Stimulated activated CD4-positive, alpha-beta T cell treated with anti-CD3 and anti-CD28 coated beads, Interleukin-4, amount 100 ng/mL, for 1 hour (primary cell): ENCODE data around the gene LRRC74B.
"Not testable (repeated sequence)": the region's sequence is repeated elsewhere in the genome, so short reads cannot be mapped to it uniquely, and the experiment has no call there.

Source experiments
- DNase-seq: peaks from one replicate; pipeline ENCODE4 v3.0.0-alpha.2; 2020

The LRRC74B gene

DNA sequence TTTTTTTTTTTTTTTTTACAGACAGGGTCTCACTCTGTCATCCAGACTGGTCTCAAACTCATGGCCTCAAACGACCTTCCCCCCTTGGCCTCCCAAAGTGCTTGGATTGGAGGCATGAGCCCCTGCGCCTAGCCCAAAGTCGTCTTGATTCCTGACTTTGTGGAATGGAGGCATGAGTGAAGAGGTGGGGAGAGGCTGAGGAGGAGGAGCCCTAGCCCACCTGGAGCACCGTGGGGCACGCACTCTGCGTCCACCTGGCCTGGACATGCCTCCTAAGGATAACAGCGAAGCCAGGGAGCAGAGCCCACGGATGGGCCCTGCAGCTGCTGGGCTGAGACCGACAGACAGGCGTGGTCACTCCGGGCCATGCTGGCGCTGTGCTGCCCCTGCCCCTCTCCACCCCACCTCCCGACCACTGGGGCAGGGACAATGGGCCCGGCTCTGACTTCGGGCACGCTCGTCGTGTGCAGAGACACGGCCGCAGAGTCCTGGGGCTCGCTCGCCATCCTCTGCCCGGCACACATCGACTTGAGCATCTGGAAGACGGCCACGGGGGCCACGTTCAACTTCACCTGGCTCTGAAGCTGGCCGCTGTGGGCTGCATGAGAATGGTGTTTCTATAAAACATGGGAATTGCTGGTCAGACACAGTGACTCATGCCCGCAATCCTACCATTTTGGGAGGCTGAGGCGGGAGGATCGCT is 34.8 kb downstream of the LRRC74B start:
- no peak for DNase-seq

DNA sequence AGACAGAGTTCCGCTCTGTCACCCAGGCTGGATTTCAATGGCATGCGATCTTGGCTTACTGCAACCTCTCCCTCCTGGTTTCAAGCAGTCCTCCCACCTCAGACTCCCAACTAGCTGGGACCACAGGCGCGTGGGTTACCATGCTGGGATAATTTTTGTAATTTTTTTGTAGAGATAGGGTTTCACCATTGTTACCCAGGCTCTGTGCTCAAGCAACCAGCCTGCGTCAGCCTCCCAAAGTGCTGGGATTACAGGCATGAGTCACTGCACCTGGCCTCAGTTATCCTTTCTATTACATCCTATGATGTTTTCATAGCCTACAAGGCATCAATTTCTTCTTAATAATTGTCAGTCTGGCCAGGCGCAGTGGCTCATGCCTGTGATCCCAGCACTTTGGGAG is 36.5 kb downstream of the LRRC74B start:
- no peak for DNase-seq

DNA sequence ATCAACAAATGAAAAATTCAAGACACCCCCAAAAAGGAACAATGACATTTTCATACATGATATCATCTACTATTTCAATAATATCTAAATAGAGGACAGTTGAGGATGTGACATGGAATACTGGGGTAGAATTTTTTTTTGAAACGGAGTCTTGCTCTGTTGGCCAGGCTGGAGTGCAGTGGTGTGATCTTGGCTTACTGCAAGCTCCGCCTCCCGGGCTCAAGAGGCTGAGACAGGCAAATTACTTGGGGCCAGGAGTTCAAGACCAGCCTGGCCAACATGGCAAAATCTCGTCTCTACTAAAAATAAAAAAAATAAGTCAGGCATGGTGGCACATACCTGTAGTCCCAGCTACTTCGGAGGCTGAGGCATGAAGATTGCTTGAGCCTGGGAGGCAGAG is 41.4 kb downstream of the LRRC74B start:
- DNase-seq = no peak

DNA sequence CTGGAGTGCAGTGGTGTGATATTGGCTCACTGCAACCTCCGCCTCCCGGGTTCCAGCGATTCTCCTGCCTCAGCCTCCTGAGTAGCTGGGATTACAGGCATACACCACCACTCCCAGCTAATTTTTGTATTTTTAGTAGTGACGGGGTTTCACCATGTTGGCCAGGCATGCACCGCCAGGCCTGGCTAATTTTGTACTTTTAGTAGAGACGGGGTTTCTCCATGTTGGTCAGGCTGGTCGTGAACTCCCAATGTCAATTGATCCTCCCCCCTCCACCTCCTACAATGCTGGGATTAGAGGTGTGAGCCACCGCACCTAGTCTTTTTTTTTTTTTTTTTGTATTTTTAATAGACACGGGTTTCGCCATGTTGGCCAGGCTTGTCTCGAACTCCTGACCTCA is 42.2 kb downstream of the LRRC74B start:
- DNase-seq = not testable (repeated sequence)

DNA sequence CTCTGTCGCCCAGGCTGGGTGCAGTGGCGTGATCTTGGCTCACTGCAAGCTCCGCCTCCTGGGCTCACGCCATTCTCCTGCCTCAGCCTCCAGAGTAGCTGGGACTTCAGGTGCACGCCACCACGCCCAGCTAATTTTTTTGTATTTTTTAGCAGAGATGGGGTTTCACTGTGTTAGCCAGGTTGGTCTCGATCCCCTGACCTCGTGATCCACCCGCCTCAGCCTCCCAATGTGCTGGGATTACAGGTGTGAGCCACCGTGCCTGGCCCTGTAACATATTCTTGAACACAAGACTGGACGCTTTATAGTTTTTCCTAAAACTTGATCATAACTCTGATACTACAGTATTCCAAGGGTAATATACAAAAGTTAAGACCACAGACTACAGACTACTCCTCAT is 45.5 kb downstream of the LRRC74B start:
- not testable (repeated sequence) for DNase-seq

DNA sequence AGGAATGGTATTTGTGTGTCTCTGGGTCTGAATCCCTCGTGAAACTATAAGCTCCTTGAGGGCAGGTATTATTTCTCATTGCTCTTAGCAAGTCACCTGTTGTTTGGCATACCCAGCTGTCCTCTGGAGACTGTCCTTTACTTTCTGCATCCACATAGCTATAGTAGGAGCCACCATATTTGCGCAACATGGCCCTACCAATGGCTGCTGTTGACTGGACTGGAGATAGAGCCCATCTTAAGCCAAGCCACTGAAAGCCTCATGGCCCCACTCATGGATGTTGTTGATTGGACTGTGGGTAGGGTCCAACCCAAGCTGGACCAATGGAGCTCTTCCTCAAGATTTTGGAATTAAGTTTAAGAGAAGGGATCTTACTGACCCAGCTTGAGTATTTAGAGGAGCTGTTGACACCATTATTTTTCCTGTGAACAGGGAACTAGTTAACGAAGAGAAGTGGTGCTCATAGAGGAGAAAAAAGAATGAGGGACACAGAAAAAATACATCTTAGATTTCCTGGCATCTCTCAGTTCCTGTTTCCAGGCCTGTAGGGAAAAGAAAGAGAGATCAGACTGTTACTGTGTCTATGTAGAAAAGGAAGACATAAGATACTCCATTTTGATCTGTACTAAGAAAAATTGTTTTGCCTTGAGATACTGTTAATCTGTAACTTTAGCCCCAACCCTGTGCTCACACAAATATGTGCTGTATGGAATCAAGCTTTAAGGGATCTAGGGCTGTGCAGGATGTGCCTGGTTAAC is 47.2 kb downstream of the LRRC74B start:
- no peak for DNase-seq

DNA sequence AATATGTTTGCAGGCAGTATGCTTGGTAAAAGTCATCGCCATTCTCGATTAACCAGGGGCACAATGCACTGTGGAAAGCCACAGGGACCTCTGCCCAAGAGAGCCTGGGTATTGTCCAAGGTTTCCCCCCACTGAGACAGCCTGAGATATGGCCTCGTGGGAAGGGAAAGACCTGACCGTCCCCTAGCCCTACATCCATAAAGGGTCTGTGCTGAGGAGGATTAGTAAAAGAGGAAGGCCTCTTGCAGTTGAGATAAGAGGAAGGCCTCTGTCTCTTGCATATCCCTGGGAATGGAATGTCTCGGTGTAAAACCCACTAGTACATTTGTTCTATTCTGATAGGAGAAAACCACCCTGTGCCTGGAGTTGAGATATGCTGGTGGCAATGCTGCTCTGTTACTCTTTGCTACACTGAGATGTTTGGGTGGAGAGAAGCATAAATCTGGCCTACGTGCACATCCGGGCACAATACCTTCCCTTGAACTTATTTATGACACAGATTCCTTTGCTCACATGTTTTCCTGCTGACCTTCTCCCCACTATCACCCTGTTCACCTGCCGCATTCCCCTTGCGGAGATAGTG is 47.9 kb downstream of the LRRC74B start:
- DNase-seq = not testable (repeated sequence)

DNA sequence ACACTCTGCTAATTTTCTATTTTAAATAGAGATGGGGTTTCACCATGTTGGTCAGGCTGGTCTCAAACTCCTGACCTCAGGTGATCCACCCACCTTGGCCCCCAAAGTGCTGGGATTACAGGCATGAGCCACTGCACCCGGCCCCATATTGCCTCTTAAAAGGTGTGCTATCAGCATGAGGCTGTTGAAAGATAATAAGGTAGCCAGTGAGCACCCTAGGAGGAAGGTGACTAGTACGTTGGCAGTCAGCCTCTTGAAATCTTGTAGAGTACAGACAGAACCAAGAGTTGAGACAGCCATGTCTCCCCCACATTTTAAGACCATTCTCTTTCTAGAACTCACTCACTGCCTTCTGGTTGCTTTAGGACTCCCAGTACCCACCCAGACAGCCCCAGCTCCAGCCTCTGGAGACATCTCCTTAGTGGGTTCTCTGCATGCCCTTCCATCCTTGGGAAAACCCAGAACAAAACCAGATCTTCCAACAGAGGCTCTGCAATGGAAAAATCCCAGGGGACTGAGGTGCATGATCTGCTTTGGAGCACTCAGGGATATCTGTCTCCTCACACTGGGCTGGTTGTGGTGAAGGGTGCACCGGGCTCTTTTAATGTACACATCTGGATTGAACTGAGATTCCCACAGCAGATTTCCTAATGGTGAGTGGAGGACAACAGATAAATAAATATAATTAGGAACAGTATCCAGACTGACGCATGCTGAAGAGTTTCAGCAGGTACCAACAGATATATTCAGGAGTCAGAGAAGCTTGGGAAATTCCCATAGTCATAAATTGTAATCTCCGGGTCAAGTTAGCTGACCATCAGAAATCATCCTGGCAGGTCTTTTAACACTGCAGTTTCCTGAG is 49.4 kb downstream of the LRRC74B start:
- DNase-seq = no peak

DNA sequence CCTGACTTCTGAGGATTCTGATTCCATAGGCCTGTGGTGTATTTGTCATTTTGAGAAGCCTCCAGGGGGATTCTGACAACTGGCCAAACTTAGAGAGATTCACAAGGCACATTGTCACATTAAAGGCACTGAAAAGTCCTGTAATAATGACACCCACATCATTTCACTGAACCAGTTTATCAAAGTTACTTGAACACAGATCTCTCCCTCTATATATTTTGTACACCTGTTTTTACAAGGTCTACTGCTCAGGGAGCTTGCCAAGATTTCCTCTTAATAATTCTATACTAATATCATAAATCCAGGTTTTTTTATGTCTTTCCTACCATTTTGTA is 50.0 kb downstream of the LRRC74B start:
- DNase-seq = no peak

DNA sequence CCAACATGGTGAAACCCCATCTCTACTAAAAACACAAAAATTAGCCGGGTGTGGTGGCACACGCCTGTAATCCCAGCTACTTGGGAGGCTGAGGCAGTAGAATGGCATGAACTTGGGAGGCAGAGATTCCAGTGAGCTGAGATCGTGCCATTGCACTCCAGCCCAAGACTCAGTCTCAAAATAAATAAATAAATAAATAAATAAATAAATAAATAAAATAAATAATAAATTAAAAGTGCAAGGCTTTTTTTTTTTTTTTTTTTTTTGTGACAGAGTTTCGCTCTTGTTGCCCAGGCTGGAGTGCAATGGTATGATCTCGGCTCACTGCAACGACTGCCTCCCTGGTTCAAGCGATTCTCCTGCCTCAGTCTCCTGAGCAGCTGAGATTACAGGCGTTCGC is 51.1 kb downstream of the LRRC74B start:
- not testable (repeated sequence) for DNase-seq

DNA sequence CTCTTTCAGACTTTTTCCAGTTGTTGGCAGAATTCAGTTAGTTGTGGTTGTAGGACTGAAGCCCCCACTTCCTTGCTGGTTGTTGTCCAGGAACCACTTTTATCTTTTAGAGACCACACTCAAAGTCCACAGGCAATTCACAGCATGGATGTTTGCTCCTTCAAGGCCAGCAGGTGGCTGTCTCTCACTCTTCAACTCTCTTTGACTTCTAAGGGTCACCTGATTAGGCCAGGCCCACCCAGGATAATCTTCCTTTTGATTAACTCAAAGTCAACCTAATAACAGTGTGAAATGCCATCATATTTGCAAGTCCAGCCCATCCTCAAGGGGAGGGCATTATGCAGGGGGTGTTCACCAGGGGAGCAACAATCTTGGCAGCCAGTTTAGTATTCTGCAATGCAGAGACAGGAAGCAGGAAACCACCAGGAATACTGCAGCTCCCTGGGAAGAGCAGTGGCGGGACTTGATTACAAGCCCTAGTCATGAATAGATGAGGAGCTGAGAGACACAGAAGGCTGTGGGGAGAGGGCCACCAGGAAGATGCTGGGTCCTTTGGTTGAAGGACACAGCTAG is 52.4 kb downstream of the LRRC74B start:
- no peak for DNase-seq

DNA sequence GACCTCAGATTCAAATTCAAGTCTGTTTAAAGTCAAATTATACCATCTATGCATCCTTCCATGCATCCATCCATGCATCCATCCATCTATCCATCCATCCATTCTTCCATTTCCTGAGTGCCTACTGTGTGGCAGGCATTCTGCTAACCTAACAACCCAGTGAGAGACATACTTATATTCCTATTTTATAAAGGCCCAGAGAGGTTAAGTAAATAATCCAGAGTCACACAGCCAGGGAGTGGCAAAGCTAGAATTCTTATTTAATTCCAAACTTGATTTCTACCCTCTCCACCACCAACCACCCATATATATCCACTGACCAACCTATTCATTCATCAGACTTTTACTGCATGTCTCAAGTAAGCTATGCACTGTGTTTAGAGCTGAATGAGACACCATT is 53.8 kb downstream of the LRRC74B start:
- no peak for DNase-seq

DNA sequence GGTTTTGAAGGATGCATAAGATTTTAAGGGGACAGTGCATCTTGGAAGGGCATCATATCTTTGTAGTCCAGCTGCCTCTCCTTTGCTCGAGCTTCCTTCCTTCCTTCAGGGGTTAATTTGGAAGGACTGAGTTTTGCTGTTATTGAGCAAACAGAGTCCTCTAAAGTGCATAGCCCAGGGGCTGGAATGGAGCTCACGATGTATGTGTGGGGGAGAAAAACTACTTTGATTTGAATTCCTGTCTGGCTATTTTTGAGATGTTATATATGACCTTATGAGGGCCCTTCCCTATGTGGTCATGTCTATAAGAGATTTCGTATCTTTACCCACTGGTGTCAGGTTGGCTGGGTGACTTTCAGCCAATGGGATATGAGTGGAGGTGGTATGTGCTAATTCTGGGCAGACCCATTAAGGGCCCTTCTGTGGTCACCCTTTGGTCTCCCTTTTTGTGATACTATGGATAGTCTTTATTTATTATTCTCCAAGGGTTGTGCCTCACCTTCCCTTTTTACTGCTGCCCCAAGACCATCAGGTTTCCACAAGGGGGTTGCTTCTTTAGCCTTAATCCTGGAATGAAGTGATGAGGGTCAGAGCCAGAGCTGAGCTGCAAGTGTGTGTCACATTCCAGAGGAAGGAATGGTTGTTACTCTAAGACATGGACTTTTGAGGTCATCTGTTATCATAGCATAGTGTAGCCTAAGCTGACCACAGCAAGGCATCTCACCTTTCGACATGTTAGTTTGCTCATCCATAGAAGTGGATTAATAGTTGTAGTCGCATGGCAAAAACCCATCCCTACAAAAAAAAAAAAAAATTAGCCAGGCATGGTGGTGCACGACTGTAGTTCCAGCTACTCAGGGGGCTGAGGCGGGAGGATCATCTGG is 54.6 kb downstream of the LRRC74B start:
- DNase-seq = no peak

DNA sequence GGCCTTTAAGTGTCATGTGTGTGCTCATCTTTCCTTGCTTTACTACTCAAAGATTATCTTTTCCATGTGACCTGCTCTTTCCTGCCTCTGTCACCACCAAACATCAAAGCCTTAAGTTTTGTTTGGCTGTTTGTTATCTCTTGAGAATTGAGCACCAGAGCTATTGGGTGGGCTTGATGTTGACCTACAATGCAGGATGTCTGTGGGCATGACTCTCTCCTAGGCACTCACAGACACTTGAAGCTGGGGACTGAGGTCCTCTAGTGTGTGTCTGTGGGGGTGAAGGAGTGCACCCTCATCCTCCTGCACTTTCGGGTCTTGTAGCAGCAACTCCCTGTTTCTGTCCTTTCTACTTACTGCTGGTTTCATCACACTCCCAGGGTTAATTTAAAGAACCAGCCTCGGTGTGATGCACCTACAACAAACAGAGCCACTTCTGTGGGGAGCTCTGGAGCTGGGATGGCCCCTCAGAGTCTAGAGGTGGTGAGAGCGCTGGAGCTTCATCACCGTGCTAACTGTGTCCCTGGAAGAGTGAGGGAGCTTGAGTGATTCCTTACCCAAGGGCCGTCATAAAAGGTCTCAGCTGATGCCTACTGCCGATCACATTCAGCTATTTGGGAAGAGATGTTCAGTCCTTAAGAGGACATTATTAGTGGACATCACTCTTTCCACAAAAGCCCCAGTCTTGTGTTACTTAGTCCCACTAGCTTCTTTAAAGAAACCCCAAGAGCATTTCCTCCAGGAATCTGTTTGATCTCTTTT is 56.3 kb downstream of the LRRC74B start:
- no peak for DNase-seq

DNA sequence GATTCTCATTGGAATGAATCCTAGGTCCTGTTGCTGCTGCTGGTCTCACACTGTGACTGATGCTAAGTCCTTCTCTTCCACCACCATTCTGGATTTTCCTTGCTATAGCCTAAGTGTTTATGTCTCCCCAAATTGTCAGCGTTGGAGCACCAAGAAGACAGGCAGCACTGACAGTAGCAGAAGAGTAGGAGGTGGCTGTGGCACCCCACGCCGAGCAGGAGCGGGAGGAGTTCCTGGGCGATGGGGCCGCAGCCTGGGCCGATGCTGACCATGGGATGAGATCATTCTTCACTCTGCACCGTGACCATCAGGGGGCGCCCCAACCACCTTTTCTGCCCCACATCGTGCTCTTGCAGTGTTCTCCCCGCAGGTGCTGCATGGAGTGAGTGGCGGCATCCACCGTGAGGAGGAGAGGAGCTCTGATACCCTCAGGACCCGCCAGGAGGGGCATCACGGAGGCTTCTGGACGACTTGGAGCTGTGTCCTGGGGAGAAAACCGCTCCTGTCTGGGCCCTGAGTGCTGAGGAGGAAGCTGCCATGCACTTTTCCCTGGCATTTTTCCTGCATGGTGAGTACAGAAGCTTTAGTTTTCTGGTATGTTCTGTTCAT is 57.0 kb downstream of the LRRC74B start:
- peak; percentile 81 for DNase-seq

DNA sequence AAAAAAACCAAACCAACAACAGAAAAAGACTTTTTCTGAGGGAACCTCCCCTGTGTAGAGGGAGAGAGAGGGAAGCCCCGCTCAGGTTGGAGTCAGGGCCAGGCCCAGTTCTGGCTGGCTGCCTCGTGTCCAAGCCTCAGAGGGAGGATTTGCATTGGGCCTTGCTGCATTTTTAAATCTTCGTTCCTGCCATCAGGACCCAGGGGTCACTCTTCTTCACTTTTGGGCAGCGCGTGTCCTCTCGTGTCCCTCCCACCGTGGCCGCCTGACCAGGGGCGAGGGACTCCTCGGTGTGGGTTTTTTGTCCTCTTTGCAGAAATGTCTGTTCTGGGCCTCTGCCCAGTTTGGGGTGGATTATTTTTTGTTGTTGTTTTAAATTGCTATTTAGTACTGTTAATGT is 57.9 kb downstream of the LRRC74B start:
- no peak for DNase-seq

DNA sequence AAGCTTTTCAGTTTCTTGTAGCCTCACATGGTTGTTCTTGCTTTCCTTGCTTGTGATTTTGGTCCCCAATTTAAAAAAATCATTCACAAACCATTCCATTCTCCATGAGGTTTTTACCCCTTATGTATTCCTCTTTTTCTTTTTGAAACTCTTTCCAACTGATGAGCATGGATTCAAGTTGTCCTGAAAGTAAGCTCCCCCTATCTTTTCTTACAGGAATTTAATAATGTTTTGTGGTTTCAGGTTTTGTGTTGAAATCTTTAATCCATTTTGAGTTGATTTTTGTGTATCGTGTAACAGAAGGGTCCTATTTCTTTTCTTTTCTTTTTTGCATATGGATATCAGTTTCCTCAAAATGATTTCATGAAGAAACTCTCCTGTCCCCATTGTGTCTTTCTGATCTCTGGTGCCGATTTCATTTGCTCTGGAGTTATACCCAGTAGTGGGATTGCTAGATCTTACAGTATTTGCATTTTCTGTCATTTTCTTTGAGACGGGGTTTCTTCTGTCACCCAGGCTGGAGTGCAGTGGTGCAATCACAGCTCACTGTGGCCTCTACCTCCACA is 58.5 kb downstream of the LRRC74B start:
- no peak for DNase-seq

DNA sequence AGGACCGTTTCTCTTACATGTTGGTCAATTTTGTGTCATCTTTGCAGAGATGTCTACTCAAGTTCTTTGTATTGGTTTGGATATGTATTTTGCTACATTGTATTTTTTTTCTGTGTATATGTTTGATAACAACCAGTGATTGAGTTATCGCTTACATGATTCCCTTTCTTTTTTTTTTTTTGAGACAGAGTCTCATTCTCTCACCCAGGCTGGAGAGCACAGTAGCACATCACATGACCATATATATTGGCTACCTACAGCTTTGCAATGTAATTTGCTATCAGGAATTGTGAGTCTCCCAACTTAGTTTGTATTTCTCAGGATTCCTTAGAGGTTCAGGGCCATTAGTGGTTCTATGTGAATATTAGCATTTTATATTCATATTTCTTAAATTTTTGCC is 59.5 kb downstream of the LRRC74B start:
- no peak for DNase-seq

DNA sequence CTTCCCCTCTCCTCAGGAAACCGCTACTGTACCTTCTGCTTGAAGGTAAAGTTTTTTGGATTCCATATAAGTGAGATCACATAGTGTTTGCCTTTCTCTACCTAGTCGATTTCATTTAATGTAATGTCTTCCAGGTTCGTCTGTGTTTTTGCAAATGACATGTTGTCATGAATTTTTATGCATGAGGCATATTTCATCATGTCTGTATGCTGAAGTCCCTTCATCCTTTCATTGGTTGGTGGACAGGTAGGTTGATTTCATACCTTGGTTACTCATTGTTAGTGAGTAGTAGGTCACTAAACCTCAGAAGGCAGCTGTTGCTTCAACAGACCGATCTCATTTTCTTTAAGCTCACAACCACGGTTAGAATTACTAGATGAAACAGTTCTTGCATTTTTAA is 60.3 kb downstream of the LRRC74B start:
- no peak for DNase-seq

DNA sequence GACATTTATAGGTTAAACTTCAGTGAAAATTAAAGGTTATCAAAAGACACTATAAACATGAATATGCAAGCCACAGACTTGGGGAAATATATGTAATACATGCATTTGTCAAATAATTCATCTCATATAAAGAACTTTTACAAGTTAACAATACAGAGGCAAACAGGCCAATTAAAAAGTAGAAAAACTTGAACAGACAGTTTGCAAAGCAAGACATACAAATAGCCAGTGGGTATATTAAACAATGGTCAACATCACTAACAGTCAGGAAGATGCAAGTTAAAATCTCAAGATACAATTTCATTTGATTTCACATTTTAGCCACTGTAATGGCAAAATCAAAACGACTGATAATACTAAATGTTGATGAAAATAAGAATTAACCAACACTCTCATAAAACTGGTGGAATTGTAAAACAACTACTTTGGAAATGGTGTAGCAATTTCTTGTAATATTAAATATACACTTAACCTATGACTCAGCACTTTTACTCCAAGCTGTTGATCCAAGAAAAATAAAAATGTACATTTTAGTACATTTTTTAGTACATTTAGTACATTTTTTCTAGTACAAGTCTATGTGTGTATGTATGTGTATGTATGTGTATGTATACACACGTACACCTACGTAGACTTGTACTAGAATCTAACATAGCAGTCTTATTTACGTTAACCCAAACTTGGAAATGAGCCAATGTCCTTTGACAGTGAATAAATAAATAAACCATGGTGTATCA is 62.8 kb downstream of the LRRC74B start:
- no peak for DNase-seq
